Upper lobe of left lung (tissue), 4 donors: ENCODE measurements around the gene GTPBP6.

Source experiments
- POLR2A ChIP-seq, 4 donors: fragments of 450-650 bp; IDR thresholded peaks; one replicate each; pipeline ENCODE4 v1.5.1; 2016 to 2017; ENCODE audit warnings: antibody characterized with exemption in 4 of 4, mild to moderate bottlenecking in 2 of 4
- POLR2AphosphoS5 ChIP-seq, 2 donors: sonication (generic); formaldehyde crosslinking; IDR thresholded peaks; one replicate each; pipeline ENCODE4 v1.5.1; 2017; ENCODE audit warnings: antibody characterized with exemption in 2 of 2
- TF ChIP-seq, protein P1 (sequence below), 6 experiments: fragments of 450-650 bp in 4 of 6; fragments of 200-600 bp in 2 of 6; sonication (generic) in 2 of 6; IDR thresholded peaks; one replicate each; pipeline ENCODE4 v1.5.1; 2016 to 2019; ENCODE audit warnings: antibody characterized with exemption in 6 of 6

- no peak for TF ChIP-seq POLR2AphosphoS5 (IDR thresholded peaks at IDR 0.05)
- TF ChIP-seq POLR2A (IDR thresholded peaks at IDR 0.05), result no peak
- TF ChIP-seq, protein P1, sequence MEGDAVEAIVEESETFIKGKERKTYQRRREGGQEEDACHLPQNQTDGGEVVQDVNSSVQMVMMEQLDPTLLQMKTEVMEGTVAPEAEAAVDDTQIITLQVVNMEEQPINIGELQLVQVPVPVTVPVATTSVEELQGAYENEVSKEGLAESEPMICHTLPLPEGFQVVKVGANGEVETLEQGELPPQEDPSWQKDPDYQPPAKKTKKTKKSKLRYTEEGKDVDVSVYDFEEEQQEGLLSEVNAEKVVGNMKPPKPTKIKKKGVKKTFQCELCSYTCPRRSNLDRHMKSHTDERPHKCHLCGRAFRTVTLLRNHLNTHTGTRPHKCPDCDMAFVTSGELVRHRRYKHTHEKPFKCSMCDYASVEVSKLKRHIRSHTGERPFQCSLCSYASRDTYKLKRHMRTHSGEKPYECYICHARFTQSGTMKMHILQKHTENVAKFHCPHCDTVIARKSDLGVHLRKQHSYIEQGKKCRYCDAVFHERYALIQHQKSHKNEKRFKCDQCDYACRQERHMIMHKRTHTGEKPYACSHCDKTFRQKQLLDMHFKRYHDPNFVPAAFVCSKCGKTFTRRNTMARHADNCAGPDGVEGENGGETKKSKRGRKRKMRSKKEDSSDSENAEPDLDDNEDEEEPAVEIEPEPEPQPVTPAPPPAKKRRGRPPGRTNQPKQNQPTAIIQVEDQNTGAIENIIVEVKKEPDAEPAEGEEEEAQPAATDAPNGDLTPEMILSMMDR (IDR thresholded peaks at IDR 0.05), result no peak
Measured at GRCh38 chrX:290476-291166, 28.0 kb downstream of the GTPBP6 start.
